Calu3 (cell line): ENCODE measurements around the gene KIF5A. TPM values are rescaled to one million over a fixed set of nuclear protein-coding genes. Genes with fewer than 3 reads are reported as not detected.

Source experiments
- BruUV-seq: library from RNA; stranded (reverse); fragments of 400-500 nt; replicated peaks from 2 replicates; lab custom pipeline; 2021; lab: Mats Ljungman, UMichigan
- CTCF ChIA-PET: fragments of 300-600 bp; sonication (Branson Sonifier 250); formaldehyde crosslinking; loops from one replicate; lab custom pipeline; 2022; ENCODE audit warnings: antibody characterized with exemption; lab: Charles Lee
- DNase-seq: peaks from one replicate; pipeline ENCODE4 v3.0.0; 2022
- H3K27ac Mint-ChIP-seq: one replicate; pipeline ENCODE4 v1.8.0; 2022; ENCODE audit warnings: mixed read lengths; ENCODE audit not compliant: unreplicated experiment
- H3K27me3 Mint-ChIP-seq: one replicate; pipeline ENCODE4 v1.8.0; 2022; ENCODE audit warnings: mixed read lengths; ENCODE audit not compliant: unreplicated experiment
- H3K36me3 Mint-ChIP-seq: one replicate; pipeline ENCODE4 v1.8.0; 2022; ENCODE audit warnings: mild to moderate bottlenecking, moderate library complexity, mixed read lengths; ENCODE audit not compliant: insufficient read depth, unreplicated experiment
- H3K4me1 Mint-ChIP-seq: one replicate; pipeline ENCODE4 v1.8.0; 2022; ENCODE audit warnings: mild to moderate bottlenecking, low read depth, mixed read lengths; ENCODE audit not compliant: unreplicated experiment
- H3K4me3 Mint-ChIP-seq: one replicate; pipeline ENCODE4 v1.8.0; 2022; ENCODE audit warnings: mild to moderate bottlenecking, low read depth, moderate library complexity, mixed read lengths; ENCODE audit not compliant: unreplicated experiment
- H3K9me3 Mint-ChIP-seq: one replicate; pipeline ENCODE4 v1.8.0; 2022; ENCODE audit warnings: low read depth, mixed read lengths; ENCODE audit not compliant: unreplicated experiment
- intact Hi-C: fragments of 100-400 bp; cut with micrococcal nuclease; formaldehyde crosslinking; loops from one replicate; pipeline ENCODE4 v1.10.0; 2022; ENCODE audit not compliant: unreplicated experiment
- total RNA-seq: library from RNA; stranded (reverse); gene quantifications from 2 replicates; pipeline ENCODE4 v1.2.3, GENCODE V29; 2022
- TF ChIP-seq, protein P1 (sequence below): fragments of 200-600 bp; IDR thresholded peaks from one replicate; pipeline ENCODE4 v1.8.0; 2022; ENCODE audit warnings: antibody characterized with exemption; ENCODE audit not compliant: unreplicated experiment

Gene KIF5A
- total RNA-seq, 1 experiment from 2014 or later: not detected

DNA sequence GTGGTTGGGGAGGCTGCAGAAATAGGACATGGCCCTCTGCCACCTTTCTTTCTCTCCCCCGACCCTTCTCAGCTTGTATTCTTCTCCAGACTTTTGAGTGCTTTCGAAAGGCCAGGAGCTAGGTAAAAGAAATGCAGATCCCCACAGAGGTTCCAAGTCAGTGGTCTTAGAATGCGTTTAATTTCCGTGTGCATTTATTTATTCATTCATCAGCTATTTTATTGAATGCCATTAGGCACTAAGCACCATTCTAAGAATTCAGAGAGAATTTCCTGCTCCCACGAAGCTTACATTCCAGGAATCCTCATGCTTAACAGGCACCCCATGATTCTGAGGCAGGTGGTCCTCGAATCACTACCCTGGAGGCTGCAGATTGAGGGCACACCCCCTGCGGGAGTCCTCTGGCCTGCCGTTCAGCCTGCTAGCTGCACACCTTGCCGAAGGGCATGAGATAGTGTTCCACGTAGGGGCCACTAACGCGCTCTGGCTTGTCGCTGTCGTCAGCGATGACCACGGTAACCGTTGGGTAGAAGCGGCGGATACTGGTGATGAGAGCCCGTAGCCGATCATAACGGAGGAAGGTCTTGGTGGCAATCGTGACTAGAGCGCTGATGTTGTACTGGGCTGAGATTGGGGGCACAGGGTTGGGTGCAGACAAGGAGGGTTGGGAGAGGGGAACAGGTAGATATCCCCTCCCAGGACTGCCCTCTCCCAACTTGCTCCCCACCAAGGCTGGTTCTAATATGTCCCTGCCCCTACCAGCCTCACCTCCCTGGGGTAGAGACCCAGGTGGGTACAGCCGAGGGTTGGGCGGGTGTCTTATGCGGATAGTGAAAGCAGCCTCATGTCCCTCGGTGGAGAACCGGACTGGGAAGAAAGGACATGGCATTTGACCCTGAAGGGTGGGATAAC is 78.7 kb downstream of the KIF5A start:
- peaks cover 17% of the 10 kb centered on the region for H3K4me1 Mint-ChIP-seq
- no peak overlapping the region for H3K27ac Mint-ChIP-seq
- H3K27me3 Mint-ChIP-seq: peaks cover 39% of the 10 kb centered on the region
- H3K9me3 Mint-ChIP-seq: no peaks in the 10 kb centered on the region
- CTCF ChIA-PET: interaction anchor here (0.7 kb wide), 1 partner anchor 413 kb away, joined by 3 read pairs; no protein-coding TSS in a partner anchor
- intact Hi-C loops: loop anchor here (10.0 kb wide), 1 partner anchor 174 kb away; the partner anchor contains the start of genes GLI1 and INHBE
- BruUV-seq: no TSS peak
- TF ChIP-seq, protein P1, sequence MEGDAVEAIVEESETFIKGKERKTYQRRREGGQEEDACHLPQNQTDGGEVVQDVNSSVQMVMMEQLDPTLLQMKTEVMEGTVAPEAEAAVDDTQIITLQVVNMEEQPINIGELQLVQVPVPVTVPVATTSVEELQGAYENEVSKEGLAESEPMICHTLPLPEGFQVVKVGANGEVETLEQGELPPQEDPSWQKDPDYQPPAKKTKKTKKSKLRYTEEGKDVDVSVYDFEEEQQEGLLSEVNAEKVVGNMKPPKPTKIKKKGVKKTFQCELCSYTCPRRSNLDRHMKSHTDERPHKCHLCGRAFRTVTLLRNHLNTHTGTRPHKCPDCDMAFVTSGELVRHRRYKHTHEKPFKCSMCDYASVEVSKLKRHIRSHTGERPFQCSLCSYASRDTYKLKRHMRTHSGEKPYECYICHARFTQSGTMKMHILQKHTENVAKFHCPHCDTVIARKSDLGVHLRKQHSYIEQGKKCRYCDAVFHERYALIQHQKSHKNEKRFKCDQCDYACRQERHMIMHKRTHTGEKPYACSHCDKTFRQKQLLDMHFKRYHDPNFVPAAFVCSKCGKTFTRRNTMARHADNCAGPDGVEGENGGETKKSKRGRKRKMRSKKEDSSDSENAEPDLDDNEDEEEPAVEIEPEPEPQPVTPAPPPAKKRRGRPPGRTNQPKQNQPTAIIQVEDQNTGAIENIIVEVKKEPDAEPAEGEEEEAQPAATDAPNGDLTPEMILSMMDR: no peak
- no peak overlapping the region for H3K4me3 Mint-ChIP-seq
- peaks cover 17% of the 10 kb centered on the region for H3K36me3 Mint-ChIP-seq
- no peak for DNase-seq

DNA sequence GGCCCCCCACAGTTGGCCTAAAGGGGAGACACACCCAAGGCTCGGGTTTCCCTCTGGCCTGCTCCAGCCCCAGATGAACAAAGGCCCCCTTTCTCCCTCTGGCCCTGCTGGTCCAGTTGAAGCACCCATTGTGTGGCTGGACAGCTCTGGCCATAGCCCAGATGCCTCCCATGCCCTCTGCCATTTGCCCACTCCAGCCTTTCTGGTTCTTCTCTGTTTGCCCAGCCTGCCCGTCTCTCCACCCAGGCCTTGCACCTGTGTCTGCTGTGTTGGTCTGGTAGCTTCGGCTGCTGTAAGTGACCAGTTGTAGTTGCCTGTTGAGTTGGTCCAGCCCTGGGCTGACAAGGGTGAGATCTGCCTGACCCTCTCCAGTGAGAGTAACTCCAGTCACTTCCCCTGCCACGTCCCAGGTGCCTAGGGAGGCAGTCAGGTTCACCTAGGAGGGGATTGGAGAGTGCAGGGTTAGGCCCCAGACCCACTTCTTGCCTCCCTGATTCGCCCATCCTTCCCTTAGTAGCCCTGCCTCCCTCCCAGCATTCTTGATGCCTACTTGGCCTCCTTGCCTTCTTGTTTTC is 80.1 kb downstream of the KIF5A start:
- intact Hi-C loops: loop anchor here (10.0 kb wide), 2 partner anchors 55 to 175 kb away; partner anchors contain the start of genes GLI1 and INHBE
- Mint-ChIP-seq H3K9me3 (no peaks in the 10 kb centered on the region), H3K27ac (no peak overlapping the region), H3K36me3 (peaks cover 17% of the 10 kb centered on the region), H3K4me1 (peaks cover 20% of the 10 kb centered on the region), H3K27me3 (peaks cover 25% of the 10 kb centered on the region), H3K4me3 (no peak overlapping the region)
- CTCF ChIA-PET: interaction anchor here (0.5 kb wide), 1 partner anchor 256 kb away, joined by 3 read pairs; no protein-coding TSS in a partner anchor
- TF ChIP-seq, protein P1: no peak
- no TSS peak for BruUV-seq
- no peak for DNase-seq

DNA sequence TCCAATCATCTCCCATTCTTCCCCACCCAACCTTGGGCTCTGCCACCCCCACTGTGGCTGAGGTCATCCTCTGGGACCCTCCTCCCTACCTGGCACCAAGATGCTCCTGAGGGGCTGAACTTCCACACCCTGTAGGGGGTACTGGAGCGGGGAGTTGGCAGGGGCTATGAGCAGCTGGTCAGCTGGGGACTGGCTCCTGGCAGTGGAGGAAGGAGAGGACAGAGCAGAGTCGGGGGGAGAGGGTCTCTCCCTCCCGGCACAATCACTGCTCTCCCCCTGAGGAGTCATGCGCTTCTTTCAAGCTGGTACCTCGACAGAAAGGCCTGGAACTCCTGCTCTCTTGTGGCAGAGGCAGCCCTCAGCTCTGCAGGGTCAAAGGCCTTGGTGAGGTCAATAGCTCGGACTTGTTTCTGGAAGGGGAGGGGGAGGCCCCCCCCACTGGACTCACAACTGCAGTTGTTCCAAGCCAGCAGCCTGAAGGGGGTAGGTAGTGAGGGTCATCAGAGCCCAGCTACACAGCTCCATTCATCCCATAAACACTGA is 81.1 kb downstream of the KIF5A start:
- H3K4me1 Mint-ChIP-seq: peaks cover 20% of the 10 kb centered on the region
- BruUV-seq: no TSS peak
- CTCF ChIA-PET: interaction anchor here (0.5 kb wide), 1 partner anchor 257 kb away, joined by 3 read pairs; no protein-coding TSS in a partner anchor
- peaks cover 15% of the 10 kb centered on the region for H3K27me3 Mint-ChIP-seq
- no peaks in the 10 kb centered on the region for H3K9me3 Mint-ChIP-seq
- no peak for DNase-seq
- intact Hi-C loops: loop anchor here (10.0 kb wide), 1 partner anchor 54 kb away; no protein-coding TSS in a partner anchor
- no peak overlapping the region for H3K4me3 Mint-ChIP-seq
- TF ChIP-seq, protein P1: no peak
- peaks cover 17% of the 10 kb centered on the region for H3K36me3 Mint-ChIP-seq
- H3K27ac Mint-ChIP-seq: no peak overlapping the region

DNA sequence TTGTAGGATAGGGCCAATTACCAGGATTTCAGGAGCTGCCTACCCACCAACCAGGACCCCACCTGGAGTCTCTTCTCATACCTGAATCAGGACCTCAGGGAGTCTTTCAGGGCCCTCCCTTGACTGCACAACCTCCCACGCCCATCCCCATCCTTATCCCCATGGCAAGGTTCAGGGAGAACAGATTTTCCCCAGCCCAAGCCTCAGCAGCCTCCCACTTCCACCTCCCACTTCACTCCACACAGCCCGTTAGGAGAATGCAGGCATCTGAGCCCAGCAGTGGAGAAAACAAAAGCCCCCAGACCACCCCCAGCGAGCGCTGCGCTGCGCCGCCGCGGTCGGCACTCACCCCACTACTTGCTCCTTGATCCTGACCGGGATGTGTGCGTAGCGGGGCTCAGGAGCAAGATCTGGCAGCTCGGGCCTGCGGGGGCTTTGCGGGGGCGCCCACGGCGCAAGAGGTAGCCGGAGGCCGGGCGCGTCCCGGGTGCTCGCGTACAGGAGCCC is 81.8 kb downstream of the KIF5A start:
- H3K27me3 Mint-ChIP-seq: peaks cover 8% of the 10 kb centered on the region
- intact Hi-C loops: loop anchor here (10.0 kb wide), 1 partner anchor 53 kb away; no protein-coding TSS in a partner anchor
- no peaks in the 10 kb centered on the region for H3K9me3 Mint-ChIP-seq
- H3K27ac Mint-ChIP-seq: no peak overlapping the region
- H3K36me3 Mint-ChIP-seq: peaks cover 17% of the 10 kb centered on the region
- DNase-seq: no peak
- peak overlapping the region; percentile 84 for H3K4me3 Mint-ChIP-seq
- TF ChIP-seq, protein P1: no peak
- CTCF ChIA-PET: interaction anchor here (0.6 kb wide), 1 partner anchor 1185 kb away, joined by 5 read pairs; no protein-coding TSS in a partner anchor
- peaks cover 20% of the 10 kb centered on the region for H3K4me1 Mint-ChIP-seq
- BruUV-seq: no TSS peak
